DND-41 (cell line): ENCODE data around the gene AGPAT1.

Source experiments
- EZH2 ChIP-seq: IDR thresholded peaks from 3 replicates; pipeline ENCODE4 v1.6.1; 2012; ENCODE audit warnings: borderline replicate concordance, low read depth, mild to moderate bottlenecking, moderate library complexity, low read length, inconsistent platforms; ENCODE audit not compliant: severe bottlenecking
- TF ChIP-seq, protein P1 (sequence below): IDR thresholded peaks from 2 replicates; pipeline ENCODE4 v1.5.1; 2012; ENCODE audit warnings: borderline replicate concordance, low read length, moderate library complexity, mild to moderate bottlenecking; ENCODE audit not compliant: poor library complexity, severe bottlenecking; ENCODE audit errors: extremely low read depth

DNA sequence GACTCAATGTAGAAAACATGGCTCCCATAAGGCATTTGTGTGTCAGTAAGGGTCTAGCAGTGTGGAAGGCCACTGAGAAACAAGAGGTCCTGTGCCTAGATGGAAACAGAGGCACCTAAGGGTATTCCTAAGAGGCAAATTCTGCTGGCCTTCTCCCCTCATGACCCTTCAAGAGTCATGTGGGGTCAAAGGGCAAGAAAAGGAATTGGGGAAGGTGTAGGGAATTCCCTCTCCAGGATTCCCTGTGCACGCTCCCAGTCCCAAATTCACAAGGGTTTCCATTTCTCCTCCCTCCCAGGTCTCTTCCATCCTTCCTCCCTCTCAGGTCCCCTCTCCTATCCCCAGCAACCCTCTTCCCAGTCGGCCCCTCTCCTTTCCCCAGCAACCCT, 568 bp downstream of the AGPAT1 start:
- TF ChIP-seq, protein P1, sequence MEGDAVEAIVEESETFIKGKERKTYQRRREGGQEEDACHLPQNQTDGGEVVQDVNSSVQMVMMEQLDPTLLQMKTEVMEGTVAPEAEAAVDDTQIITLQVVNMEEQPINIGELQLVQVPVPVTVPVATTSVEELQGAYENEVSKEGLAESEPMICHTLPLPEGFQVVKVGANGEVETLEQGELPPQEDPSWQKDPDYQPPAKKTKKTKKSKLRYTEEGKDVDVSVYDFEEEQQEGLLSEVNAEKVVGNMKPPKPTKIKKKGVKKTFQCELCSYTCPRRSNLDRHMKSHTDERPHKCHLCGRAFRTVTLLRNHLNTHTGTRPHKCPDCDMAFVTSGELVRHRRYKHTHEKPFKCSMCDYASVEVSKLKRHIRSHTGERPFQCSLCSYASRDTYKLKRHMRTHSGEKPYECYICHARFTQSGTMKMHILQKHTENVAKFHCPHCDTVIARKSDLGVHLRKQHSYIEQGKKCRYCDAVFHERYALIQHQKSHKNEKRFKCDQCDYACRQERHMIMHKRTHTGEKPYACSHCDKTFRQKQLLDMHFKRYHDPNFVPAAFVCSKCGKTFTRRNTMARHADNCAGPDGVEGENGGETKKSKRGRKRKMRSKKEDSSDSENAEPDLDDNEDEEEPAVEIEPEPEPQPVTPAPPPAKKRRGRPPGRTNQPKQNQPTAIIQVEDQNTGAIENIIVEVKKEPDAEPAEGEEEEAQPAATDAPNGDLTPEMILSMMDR, result no peak
- no peak for TF ChIP-seq EZH2
